Measurements from ENCODE around the gene AFF2.

DNA sequence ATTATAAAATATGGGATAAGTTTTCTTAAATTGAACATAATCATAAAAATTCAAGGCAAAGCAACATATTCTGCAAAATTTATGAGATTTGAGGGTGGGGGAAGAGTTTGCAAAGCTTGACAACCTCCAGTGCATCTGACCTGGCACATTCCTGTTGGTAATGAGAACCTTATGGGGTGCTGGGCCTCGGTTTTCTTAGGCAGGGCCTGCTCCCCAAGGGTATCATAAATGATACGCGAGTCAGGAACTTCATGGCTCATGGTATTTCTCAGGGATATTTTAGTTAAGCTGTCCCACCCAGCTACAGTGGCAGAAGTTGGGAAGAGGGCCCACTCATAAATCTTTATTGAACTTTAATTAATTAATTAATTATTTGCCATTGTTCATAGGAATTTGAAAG is 13.2 kb downstream of the AFF2 start:
- TF ChIP-seq CTCF (IDR thresholded peaks at IDR 0.05 in 8 of 11, conservative IDR thresholded peaks at IDR 0.05 in 3 of 11): no peak
- TF ChIP-seq POLR2AphosphoS5 (IDR thresholded peaks at IDR 0.05): no peak
- no peak for TF ChIP-seq POLR2A (IDR thresholded peaks at IDR 0.05)
